HG03159 (cell line): Measurements from ENCODE around the gene KRT83.
"Not testable (repeated sequence)": the region's sequence is repeated elsewhere in the genome, so short reads cannot be mapped to it uniquely, and the experiment has no call there.

ENCODE experiments used
- ATAC-seq: cut with Tn5 transposase; IDR thresholded peaks from one replicate; pipeline ENCODE4 v1.9.1; 2021; ENCODE audit warnings: mild to moderate bottlenecking, moderate library complexity; ENCODE audit not compliant: unreplicated experiment

Gene KRT83

DNA sequence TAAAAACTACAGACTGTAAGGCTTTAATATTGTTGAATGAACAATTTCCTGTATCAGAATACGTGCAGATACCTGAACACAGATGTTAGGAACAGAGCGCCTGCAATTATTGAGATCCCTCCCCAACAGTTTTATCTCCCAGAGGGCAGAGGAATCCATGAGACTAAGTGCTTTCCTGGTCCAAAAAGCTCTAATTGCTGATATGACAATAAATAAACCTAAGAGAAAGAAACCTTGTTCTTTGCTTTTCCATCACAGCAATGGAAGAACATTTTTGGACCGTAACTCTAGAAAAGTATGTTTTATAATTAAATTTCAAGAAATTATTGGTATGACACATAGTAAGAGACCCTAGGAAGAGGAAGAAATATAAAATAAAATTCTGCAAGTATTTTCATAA lies 13.0 kb upstream of the KRT83 start:
- no peak for ATAC-seq

DNA sequence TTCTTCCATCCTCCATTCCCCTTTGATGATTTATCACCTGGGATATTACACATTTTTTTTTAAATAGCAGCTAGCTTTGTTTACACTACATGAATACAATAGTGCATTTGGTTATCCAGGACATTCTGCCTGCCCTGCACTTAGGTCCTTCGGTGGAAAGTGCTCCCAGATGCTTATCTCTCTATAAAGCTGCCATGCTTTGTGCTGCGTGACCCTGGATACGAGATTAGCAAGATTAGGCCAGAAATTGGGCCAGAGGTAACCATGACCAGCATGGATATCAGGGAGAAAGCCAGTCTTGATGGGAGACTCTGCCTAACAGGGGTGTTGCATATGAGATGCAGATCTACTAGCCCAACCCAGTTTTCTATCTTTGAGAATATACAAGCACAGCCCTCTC lies 12.1 kb upstream of the KRT83 start:
- no peak for ATAC-seq

DNA sequence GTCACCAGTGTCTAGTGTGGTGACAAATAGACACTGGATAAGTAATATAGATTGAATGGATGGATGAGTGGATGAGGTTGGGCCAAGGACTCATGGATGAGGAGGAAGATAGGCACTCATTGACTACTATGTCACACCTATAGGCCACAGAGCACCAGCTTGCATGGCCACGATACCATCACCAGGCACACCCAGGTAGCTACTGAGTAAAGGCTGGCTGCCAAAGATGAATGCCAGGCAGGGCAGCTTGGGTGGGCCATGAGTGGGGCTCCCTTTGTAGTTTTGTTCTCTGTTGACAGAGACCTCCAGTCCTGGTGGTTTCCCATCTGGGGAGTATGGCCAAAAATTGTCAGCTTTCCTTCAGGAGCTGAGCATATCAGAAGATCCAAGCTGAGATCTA lies 11.2 kb upstream of the KRT83 start:
- ATAC-seq, result no peak

DNA sequence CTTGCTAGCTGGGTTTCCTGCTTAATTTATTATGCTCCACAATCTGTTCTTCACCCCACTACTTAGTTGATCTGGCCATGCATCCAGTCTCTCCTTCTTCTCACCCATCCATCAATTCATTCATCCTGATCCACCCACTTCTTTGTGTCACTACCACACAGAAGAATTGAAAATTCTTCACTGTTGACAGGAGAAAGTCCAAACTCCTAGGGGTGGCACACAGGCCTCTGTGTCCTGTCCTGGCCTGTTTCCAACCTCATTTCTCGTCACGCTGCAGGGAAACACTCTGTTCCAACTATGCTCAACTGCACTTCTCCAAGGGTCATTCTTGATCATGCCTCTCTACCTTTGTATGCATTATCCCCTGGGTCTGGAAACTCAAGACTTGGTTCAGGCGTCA lies 10.6 kb upstream of the KRT83 start:
- ATAC-seq, result no peak

DNA sequence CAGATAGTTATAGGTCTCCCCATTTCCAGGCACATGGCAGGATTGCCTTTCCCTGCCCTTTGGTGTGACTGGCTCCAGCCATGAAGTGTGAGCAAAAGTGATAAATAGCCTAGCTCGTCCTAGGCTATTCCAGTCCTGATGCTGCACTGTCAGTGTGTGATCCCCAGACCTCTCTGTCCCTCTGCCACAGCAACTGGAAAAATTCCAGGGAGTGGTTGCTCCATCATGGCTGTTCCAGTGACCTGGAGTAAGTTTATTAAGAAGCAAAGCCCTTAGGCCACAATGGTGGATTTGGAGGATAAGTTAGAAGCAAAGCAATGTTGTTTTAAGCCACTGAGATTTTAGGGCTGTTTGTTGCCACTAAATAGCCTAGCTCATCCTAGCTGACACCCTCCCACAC lies 9.8 kb upstream of the KRT83 start:
- ATAC-seq, result no peak

DNA sequence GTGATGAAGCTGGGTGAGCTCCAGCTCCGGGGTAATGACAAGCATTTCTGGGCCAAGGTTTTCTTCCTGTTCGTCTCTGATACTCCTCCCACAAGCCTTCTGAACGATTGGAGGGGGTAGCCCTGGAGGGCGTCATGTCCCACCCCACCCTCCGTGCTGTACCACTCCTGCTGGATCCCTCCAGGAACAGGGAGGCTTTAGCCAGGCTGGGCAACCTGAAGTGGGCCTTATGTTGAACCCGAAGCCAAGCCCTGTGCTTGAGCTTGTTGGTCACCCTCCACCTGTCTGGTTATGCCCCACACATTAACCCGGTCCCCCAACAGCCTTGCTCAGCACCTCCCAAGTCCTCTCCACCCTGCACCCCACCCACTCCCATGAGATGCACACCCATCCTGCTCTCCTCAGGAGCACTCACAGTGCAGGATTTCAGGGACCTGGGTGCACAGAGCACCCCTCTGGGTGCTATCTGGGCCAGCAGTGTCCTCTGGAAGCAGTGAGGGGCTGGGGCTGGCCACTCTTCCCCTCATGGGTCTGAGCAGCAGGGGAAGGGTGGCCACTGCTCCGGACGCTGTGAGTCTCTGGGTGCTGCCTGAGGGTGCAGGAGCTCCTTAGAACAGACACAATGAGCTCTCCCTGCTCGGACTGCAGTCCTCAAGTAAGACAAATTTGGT lies 6.8 kb upstream of the KRT83 start:
- ATAC-seq, result no peak

DNA sequence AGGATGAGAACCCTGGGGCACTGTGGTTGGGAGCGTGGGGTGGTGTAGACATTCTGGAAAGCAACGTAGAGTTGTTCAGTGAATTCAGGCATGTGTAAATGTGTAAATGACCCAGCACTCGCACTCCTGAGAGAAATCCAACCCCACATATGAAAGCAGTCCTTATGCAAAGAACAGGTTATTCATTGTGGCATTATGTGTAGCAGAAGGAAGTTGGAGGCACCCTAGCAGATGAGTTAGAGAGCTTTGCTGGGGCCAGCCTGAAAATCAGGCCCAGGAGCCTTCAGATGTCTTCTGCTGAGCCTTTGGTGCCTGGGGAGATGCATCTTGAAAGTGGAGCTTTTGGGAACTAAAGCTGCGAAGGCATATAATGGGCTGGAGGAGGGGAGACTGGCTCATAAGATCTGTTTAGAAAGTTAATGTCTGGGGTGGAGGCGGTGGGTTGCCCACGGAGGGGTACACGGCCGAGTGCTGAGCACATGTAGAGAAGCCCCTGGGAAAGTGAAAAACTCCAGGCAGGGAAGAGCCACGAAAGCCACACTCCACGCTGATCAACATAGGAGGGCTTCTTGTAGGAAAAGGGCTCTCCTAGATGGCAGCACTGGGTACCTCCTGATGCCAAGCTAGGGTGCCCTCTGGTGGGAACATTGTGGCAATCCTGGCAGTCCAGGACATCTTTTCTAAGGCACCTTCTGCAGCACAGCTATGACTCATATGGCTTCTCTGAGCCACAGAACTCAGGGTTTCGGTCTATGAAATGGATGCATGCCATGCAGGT lies 6.0 kb upstream of the KRT83 start:
- peak; percentile 83 for ATAC-seq

DNA sequence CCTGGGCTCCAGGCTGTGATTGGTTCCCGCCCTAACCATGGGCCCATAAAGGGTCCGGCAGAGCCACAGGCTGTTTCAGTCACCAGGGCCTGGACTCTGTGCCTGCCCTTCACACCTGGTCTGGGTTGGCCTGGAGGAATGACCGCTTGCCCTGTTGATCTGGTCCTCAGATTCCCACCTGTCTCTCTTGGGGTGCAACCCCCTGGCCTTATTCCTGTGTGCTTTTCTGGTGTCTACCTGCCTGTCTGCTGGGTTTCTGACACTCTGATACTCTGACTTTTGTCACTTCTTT lies 2.9 kb upstream of the KRT83 start:
- ATAC-seq, result no peak

DNA sequence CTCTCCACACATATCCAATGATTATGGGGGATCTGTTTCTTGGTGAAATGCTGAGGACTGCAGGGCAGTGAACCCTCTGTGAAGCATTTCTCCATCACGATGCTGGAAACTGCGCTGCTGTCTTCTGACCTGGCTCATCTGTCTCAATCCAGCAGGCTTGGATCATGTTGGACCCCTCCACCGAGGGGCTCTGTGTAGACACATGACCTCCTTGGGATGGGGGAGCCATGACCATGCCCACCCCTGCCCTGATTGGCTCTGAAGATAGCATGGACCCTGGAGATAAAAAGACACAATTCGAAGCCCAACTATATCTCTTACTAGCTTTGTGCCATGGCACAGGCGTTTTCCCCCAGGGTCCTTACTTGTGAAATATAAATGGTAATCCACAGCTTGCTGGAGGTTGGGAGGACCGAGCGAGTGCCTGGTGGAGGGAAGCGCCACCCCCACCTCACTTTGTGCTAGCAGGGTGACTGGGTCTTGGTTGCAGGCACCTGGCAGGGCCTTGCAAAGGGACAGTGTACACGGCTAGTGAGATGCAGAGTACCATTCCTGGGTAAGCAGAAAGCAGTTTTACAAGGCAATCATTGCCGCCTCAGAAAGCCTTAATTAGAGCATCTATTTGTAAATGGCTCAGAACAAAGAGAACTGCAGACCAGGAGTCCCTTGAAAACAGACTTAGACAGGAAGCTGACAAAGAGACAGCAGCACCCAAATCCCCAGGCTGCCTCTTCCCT lies 2.4 kb upstream of the KRT83 start:
- ATAC-seq, result no peak

DNA sequence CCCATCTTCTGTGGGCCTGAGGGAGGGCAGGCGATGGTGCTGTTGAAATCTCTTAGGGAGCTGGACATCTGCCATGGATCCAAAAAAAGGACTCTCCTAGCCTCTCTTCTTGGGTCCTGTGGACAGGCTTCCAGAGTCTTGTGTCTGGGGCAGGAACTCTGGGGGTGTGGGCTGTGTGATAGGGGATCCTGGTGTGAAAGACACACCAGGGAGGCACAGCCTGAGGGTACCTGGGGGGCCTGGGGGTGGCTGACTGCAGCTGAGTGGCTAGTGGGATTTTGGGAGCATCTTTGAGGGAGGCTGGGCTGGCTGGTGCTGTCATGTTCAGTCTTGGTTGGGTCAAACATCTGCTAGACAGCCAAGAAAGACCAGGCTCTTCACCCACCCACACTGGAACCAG lies 1.8 kb upstream of the KRT83 start:
- no peak for ATAC-seq

DNA sequence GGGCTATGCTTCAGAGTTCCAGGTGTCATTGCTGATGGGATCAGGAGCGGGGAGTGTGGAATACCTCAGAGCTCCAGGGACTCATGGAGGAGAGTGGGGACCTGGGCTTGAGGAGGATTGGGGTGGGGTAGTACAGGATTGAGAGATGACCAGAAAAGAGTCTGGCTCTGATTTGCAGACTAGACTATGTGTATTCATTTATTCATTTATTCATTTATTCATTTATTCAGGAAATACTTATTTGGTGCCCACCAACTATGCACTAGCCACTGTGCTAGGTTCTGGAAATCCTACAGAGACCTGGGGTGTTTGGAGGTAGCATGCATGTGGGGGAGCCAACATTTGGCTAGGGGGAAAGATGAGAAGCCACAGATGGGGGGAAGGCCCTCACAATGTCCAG lies 871 bp upstream of the KRT83 start:
- no peak for ATAC-seq

DNA sequence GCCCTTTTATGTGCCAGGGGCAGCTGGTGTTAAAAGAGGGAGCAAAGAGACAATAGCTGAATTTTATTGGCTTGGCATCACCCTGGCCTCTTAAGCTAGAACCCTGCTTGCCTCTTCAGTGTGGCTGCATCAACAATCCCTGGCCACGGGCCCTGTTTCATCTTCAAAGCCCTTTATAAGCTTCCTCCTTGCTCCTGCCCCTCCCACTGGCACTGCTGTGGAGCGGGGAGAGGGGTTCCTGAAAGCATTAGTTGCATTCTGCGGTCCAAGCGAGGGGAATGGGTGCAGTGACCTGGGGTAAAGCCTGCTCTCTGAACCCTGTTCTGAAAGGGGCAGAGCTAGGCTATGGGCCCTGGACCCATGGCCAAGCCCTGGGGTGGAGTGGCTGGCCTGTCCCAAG lies 220 bp upstream of the KRT83 start:
- ATAC-seq, result no peak

DNA sequence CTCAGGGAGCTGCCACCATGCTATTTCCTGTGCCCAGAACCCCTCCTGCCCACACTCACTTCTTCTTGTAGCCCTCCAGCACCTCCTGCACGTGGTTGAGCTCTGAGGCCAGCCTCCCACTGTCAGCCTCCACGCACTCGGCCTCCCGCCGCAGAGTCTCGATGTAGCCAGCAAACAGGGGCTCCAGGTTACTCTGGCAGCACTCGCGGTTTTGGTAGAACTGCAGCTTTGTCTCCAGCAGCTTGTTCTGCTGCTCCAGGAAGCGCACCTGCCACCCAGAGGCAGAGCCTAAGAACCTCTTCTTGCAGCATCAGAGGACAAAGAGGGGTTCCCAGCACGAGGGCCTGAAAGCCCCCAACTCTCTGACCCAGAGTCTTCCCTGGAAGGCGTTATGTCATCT lies 2.1 kb downstream of the KRT83 start:
- ATAC-seq, result no peak

DNA sequence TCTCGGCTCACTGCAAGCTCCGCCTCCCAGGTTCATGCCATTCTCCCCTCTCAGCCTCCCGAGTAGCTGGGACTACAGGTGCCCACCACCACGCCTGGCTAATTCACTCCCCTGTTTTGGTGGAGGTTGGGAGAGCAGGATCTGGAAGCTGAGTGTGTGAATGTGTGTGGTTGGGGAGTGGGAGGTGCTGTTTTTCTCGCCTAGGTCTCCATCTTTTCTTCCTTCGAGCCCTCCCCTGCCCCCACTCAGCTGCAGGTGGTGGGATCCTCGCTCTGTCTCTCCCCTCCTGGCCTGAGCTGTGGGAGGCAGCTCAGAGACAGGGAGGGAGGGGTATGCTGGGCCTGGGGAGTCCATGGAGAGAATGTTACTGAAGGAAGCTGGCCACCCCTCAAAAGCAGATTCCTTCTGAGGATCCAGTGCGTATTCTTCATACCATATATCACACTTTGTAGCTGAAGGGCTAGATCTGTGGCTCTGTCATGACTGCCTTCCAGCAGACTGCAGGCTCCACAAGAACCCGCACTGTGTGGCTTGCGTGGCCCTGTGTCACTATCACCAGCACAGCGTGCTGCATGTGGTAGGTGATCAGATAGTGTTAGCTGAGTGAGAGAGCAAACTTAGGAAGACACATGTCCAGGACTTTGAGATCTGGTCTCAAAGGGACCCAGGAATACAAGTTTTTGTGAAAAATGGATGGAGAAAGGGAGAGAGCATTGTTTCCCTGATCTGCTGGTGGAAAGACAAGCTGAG lies 2.8 kb downstream of the KRT83 start:
- no peak for ATAC-seq

DNA sequence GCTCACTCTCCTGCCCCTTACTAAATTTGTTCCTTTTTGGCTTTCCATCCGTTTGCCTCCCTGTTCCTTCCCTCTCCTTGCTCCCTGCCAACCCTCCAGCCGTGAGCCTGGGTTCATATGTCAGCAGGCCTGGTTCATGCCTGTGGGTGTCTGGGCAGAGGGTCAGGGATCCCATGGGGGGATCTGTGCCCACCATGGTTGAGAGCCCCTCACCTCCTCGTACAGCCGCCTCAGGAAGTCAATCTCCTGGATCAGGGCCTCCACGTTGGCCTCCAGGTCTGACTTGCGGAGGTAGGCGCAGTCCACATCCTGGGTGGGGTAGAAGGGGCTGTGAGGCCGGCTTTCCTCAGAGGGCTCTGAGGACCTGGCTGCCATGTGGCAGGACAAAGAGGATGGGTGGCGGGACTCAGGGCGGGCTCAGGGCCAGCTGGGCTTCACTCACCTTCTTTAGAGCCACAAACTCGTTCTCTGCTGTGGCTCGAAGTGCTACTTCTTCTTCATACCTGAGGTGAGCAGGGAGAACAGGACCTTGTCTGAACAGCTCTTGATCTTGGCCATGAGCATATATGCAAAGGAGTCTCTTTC lies 3.6 kb downstream of the KRT83 start:
- ATAC-seq, result no peak

DNA sequence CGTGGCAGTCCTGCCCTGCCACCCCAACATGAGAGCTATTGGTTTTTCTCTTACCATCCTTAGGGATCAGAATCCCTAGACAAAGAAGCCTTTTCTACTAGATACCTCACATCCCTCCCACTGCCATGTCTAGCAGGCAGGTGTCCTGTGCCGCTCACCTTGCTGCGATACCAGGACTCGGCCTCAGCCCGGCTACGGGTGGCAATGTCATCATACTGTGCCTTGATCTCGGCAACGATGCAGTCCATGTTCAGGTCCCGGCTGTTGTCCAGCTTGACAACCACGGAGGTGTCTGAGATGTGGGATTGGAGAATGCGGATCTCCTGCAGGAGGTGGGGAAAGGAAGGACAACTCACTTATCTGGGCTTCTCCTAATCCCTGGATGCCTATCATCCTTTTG lies 4.5 kb downstream of the KRT83 start:
- ATAC-seq, result no peak

DNA sequence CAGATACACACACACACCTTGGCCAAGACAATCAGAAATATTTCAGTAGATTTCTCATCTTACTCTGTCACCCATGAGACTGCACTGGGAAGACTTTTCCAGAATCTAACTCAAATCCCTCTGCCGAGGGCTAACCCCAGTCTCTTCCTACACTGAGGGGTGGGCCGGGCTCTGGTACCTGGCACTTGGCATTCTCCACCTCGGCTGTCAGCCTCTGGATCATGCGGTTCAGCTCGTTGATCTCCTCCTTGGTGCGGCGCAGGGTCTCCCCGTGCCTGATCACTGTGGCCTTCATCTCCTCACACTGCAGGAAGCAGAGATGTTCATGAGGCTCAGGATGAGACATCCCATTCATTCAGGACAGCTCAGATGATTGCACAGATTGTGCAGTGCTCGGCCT lies 4.9 kb downstream of the KRT83 start:
- no peak for ATAC-seq

DNA sequence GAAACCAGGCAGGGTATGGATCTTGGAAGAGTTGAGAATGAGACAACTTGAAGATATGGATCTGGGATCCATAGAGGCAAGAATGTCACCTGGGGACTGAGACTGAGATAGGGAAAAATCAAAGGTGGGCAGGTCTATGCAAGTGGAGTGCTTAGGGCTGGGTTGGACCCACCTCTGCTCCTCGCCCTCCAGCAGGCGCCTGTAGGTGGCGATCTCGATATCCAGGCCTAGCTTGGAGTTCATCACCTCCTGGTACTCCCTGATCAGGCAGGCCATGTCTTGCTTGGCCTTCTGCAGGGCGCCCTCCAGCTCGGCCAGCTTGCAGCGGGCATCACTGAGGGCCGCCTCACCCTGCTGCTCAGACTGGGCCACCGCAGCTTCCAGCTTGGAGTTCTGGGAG lies 5.5 kb downstream of the KRT83 start:
- ATAC-seq, result not testable (repeated sequence)

DNA sequence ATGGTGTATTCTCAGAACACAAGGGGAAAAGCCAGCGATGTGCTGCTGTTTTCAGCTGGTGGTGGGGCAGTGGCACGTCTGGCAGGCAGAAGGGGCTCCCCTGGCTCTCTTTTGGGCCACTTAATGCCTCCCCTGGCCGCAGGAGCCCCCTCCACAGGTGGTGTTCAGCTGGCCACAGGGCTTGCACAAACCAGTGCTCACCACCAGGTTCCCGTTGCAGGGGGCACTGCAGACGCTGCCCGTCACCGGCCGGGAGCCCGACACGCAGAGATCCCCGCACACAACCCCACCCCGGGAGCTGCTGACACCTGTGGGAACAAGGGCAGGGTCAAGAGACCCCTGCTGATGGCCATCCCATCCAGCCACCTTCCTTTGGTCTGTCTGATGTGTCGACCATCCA lies 6.7 kb downstream of the KRT83 start:
- ATAC-seq, result no peak

DNA sequence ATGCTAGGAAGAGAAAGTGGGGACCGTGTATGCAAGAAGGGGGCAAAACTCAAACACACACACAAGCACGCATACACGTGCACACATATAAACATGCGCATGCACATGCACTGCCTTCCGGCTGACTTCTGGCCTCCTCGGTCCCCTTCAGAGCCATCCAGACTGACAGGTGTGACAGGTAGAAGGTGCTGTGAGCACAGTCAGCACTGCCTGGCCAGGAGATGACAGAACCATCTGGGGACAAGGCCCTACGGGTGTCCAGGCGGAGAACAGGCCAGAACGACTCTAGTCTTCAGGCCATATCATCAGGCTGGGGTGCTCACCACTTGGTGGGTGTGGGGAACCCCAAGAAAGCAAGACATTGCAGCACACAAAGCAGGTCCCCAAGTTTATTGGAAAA lies 7.3 kb downstream of the KRT83 start:
- no peak for ATAC-seq

DNA sequence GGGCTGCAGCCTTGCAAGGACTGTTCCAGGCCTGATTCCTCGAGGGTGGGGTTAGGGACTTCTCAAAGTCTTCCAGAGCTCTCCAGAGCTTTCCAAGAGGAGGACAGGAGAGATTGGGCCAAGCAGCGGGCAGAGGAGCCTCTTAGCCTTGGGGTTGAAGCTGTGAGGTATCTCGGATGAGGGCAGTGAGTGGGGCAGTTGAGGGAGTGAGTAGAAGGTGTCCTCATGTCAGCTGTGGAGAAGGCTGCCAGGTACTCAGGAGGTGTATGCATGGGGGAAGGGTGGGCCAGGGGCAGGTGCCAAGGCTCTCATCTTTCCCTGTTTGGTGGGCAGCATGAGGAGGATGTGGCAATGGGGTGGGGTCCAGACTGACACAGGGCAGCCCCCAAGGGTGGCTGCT lies 7.7 kb downstream of the KRT83 start:
- ATAC-seq, result no peak
